GM21381 (cell line): Measurements from ENCODE around the gene OTULINL.

Source experiments
- ATAC-seq: cut with Tn5 transposase; IDR thresholded peaks from one replicate; pipeline ENCODE4 v1.9.1; 2021; ENCODE audit warnings: mild to moderate bottlenecking, moderate library complexity; ENCODE audit not compliant: unreplicated experiment

OTULINL gene

GRCh38 chr5:14599476-14600127 is 18.0 kb downstream of the OTULINL start:
- no peak for ATAC-seq

- ATAC-seq = no peak
Measured at GRCh38 chr5:14600846-14601245, 19.3 kb downstream of the OTULINL start.

- ATAC-seq = no peak
Measured at GRCh38 chr5:14603141-14603540, 21.5 kb downstream of the OTULINL start.

GRCh38 chr5:14607104-14607503 is 25.5 kb downstream of the OTULINL start:
- ATAC-seq = no peak

GRCh38 chr5:14608169-14608568 is 26.6 kb downstream of the OTULINL start:
- no peak for ATAC-seq

- no peak for ATAC-seq
Measured at GRCh38 chr5:14611737-14612136, 30.1 kb downstream of the OTULINL start.

- no peak for ATAC-seq
Measured at GRCh38 chr5:14614490-14614889, 32.9 kb downstream of the OTULINL start.

GRCh38 chr5:14615365-14615764 is 33.8 kb downstream of the OTULINL start:
- no peak for ATAC-seq

- no peak for ATAC-seq
Measured at GRCh38 chr5:14617441-14617840, 35.8 kb downstream of the OTULINL start.

GRCh38 chr5:14627270-14627669 is 45.7 kb downstream of the OTULINL start:
- ATAC-seq = no peak

- no peak for ATAC-seq
Measured at GRCh38 chr5:14628346-14628745, 46.8 kb downstream of the OTULINL start.

GRCh38 chr5:14630671-14631070 is 49.1 kb downstream of the OTULINL start:
- ATAC-seq = no peak

GRCh38 chr5:14635656-14636055 is 54.1 kb downstream of the OTULINL start:
- no peak for ATAC-seq

- ATAC-seq = no peak
Measured at GRCh38 chr5:14640765-14641164, 59.2 kb downstream of the OTULINL start.

- no peak for ATAC-seq
Measured at GRCh38 chr5:14644623-14645237, 63.1 kb downstream of the OTULINL start.

- ATAC-seq = no peak
Measured at GRCh38 chr5:14650052-14650451, 68.5 kb downstream of the OTULINL start.

GRCh38 chr5:14655146-14655741 is 73.7 kb downstream of the OTULINL start:
- no peak for ATAC-seq

GRCh38 chr5:14656898-14657297 is 75.3 kb downstream of the OTULINL start:
- no peak for ATAC-seq

GRCh38 chr5:14659821-14660607 is 78.4 kb downstream of the OTULINL start:
- no peak for ATAC-seq

GRCh38 chr5:14660833-14661232 is 79.2 kb downstream of the OTULINL start:
- ATAC-seq = no peak
